PC-9 (cell line): ENCODE results near the gene UBE2C.

ENCODE experiments used
- EZH2 ChIP-seq: fragments of 200-600 bp; sonication (generic); IDR thresholded peaks from 2 replicates; pipeline ENCODE4 v1.8.0; 2017; ENCODE audit warnings: antibody characterized with exemption, low read depth
- TF ChIP-seq, protein P1 (sequence below): fragments of 200-600 bp; sonication (generic); conservative IDR thresholded peaks from 2 replicates; pipeline ENCODE4 v1.6.1; 2017; ENCODE audit warnings: mixed run types, antibody characterized with exemption, mild to moderate bottlenecking, moderate library complexity

- TF ChIP-seq, protein P1, sequence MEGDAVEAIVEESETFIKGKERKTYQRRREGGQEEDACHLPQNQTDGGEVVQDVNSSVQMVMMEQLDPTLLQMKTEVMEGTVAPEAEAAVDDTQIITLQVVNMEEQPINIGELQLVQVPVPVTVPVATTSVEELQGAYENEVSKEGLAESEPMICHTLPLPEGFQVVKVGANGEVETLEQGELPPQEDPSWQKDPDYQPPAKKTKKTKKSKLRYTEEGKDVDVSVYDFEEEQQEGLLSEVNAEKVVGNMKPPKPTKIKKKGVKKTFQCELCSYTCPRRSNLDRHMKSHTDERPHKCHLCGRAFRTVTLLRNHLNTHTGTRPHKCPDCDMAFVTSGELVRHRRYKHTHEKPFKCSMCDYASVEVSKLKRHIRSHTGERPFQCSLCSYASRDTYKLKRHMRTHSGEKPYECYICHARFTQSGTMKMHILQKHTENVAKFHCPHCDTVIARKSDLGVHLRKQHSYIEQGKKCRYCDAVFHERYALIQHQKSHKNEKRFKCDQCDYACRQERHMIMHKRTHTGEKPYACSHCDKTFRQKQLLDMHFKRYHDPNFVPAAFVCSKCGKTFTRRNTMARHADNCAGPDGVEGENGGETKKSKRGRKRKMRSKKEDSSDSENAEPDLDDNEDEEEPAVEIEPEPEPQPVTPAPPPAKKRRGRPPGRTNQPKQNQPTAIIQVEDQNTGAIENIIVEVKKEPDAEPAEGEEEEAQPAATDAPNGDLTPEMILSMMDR, result no peak
- TF ChIP-seq EZH2, result no peak
These were observed 45.4 kb downstream of the UBE2C start for GRCh38 chr20:45857882-45858216.
